ENCODE data around the gene RAF1. TPM values are rescaled to one million over a fixed set of nuclear protein-coding genes. Genes with fewer than 3 reads are reported as not detected.

RAF1 gene
- total RNA-seq, 2 donors from 2014 or later = 101 to 126 TPM

GRCh38 chr3:12560505-12561190, 103.3 kb downstream of the RAF1 start:
- H3K27me3 ChIP-seq (replicated peaks; ENCODE audit: insufficient read depth) = no peaks in the 10 kb centered on the region
- intact Hi-C loops (cut with DNase I) = no loop called here
- H3K36me3 ChIP-seq = no peaks in the 10 kb centered on the region
- TF ChIP-seq POLR2A (IDR thresholded peaks at IDR 0.05) (no peak), CTCF (IDR thresholded peaks at IDR 0.05) (no peak), POLR2AphosphoS5 (IDR thresholded peaks at IDR 0.05) (no peak)
- H3K27ac ChIP-seq = no peak overlapping the region
- WGBS = 83% methylated on average over 5 of the region's 5 CpGs
- H3K4me1 ChIP-seq (replicated peaks) = no peaks in the 10 kb centered on the region
- DNase-seq (ENCODE audit: low spot score) = no peak
- no peak overlapping the region for H3K4me3 ChIP-seq
- H3K9me3 ChIP-seq = no peaks in the 10 kb centered on the region

GRCh38 chr3:12559520-12559919, 104.4 kb downstream of the RAF1 start:
- H3K9me3 ChIP-seq = no peaks in the 10 kb centered on the region
- 82% methylated on average over 3 of the region's 3 CpGs for WGBS
- no peak for TF ChIP-seq CTCF (IDR thresholded peaks at IDR 0.05)
- TF ChIP-seq POLR2A (IDR thresholded peaks at IDR 0.05) = no peak
- TF ChIP-seq POLR2AphosphoS5 (IDR thresholded peaks at IDR 0.05) = no peak
- H3K27ac ChIP-seq = no peak overlapping the region
- no peak overlapping the region for H3K4me3 ChIP-seq
- DNase-seq (ENCODE audit: low spot score) = no peak
- no peaks in the 10 kb centered on the region for H3K27me3 ChIP-seq (replicated peaks; ENCODE audit: insufficient read depth)
- intact Hi-C loops (cut with DNase I) = loop anchor here (5.0 to 10.0 kb wide), 3 partner anchors 72 to 275 kb away; partner anchors contain the start of gene RAF1
- no peaks in the 10 kb centered on the region for H3K36me3 ChIP-seq
- H3K4me1 ChIP-seq (replicated peaks) = no peaks in the 10 kb centered on the region

- DNase-seq (ENCODE audit: low spot score) = no peak
- H3K4me3 ChIP-seq = no peak overlapping the region
- H3K36me3 ChIP-seq = no peaks in the 10 kb centered on the region
- H3K4me1 ChIP-seq (replicated peaks) = peaks cover 2% of the 10 kb centered on the region
- no peaks in the 10 kb centered on the region for H3K9me3 ChIP-seq
- peaks cover 8% of the 10 kb centered on the region for H3K27me3 ChIP-seq (replicated peaks; ENCODE audit: insufficient read depth)
- 56% methylated on average over 4 of the region's 4 CpGs for WGBS
- no peak overlapping the region for H3K27ac ChIP-seq
- TF ChIP-seq CTCF (IDR thresholded peaks at IDR 0.05) = no peak
- TF ChIP-seq POLR2AphosphoS5 (IDR thresholded peaks at IDR 0.05) = no peak
- no peak for TF ChIP-seq POLR2A (IDR thresholded peaks at IDR 0.05)
- intact Hi-C loops (cut with DNase I) = loop anchor here (5.0 to 10.0 kb wide), 3 partner anchors 71 to 276 kb away; partner anchors contain the start of gene RAF1
Measured at GRCh38 chr3:12558706-12559105, 105.2 kb downstream of the RAF1 start.

- Histone ChIP-seq H3K36me3 (no peaks in the 10 kb centered on the region), H3K4me1 (replicated peaks) (peaks cover 4% of the 10 kb centered on the region), H3K27me3 (replicated peaks; ENCODE audit: insufficient read depth) (peaks cover 12% of the 10 kb centered on the region), H3K27ac (peak overlapping the region; percentile 90), H3K9me3 (no peaks in the 10 kb centered on the region), H3K4me3 (peak overlapping the region; percentile 83 to 86)
- 1% methylated on average over 18 of the region's 18 CpGs for WGBS
- TF ChIP-seq CTCF (IDR thresholded peaks at IDR 0.05) (no peak), POLR2AphosphoS5 (IDR thresholded peaks at IDR 0.05) (no peak), POLR2A (IDR thresholded peaks at IDR 0.05) (no peak)
- no peak for DNase-seq (ENCODE audit: low spot score)
- intact Hi-C loops (cut with DNase I) = loop anchor here (5.0 to 10.0 kb wide), 3 partner anchors 70 to 277 kb away; partner anchors contain the start of gene RAF1
Measured at GRCh38 chr3:12557473-12558100, 106.3 kb downstream of the RAF1 start.

Data from prostate gland (tissue), 2 donors.